HepG2 (cell line): ENCODE data around the gene YJEFN3. TPM values are rescaled to one million over a fixed set of nuclear protein-coding genes. Genes with fewer than 3 reads are reported as not detected.

Experiments
- ATAC-seq: fragments of 200-7000 bp; cut with Tn5 transposase; 3 replicates; pipeline ENCODE4 v1.9.1; 2020; ENCODE audit warnings: mild to moderate bottlenecking, moderate library complexity
- BruUV-seq: library from RNA; stranded (reverse); fragments of 400-500 nt; replicated peaks from 2 replicates; lab custom pipeline; 2021; lab: Mats Ljungman, UMichigan
- CTCF ChIA-PET: fragments of 300-600 bp; formaldehyde crosslinking; extraction: SDS; loops from one replicate; lab custom pipeline; 2021; ENCODE audit warnings: low total read pairs, inconsistent platforms, low intra/inter-chr PET ratio; lab: Yijun Ruan, JAX
- POLR2A ChIA-PET: fragments of 350-600 bp; sonication (Branson Sonifier 250); formaldehyde crosslinking; loops from one replicate; lab custom pipeline; 2020; ENCODE audit warnings: antibody characterized with exemption, inconsistent platforms; lab: Yijun Ruan, JAX
- DNase-seq: peaks from one replicate; pipeline ENCODE4 v3.0.0-alpha.2; 2015; ENCODE audit warnings: low spot score
- FAIRE-seq: peaks from 3 replicates; lab custom pipeline; 2011; peaks lifted over from hg19 to GRCh38; lab: Jason Lieb, UNC
- H2AFZ ChIP-seq: one replicate; pipeline ENCODE4 v1.6.1; 2011; ENCODE audit warnings: low read length, inconsistent platforms
- H3K27ac ChIP-seq: fragments of 300-600 bp; 3 replicates; pipeline ENCODE4 v1.8.0; 2011; ENCODE audit warnings: mixed run types, mild to moderate bottlenecking, mixed read lengths, low read length, inconsistent platforms; ENCODE audit not compliant: insufficient read depth; ENCODE audit errors: extremely low read length
- H3K27me3 ChIP-seq, 2 experiments: fragments of 200-600 bp in 1 of 2; 2 replicates in 1 of 2; 3 replicates in 1 of 2; pipeline versions ENCODE4 v1.6.0 to v1.8.0; 2011; ENCODE audit warnings: low read length in 2 of 2, mild to moderate bottlenecking in 2 of 2, moderate library complexity in 2 of 2, inconsistent platforms in 1 of 2; ENCODE audit not compliant: insufficient read depth in 2 of 2, control insufficient read depth in 1 of 2
- H3K36me3 ChIP-seq, 2 experiments: fragments of 200-600 bp in 1 of 2; replicated peaks in 1 of 2; 2 replicates in 1 of 2; 3 replicates in 1 of 2; pipeline versions ENCODE4 v1.5.1 to v1.8.0; 2011; ENCODE audit warnings: low read length in 2 of 2, inconsistent platforms in 1 of 2; ENCODE audit not compliant: insufficient read depth in 2 of 2, control insufficient read depth in 1 of 2
- H3K4me1 ChIP-seq: 2 replicates; pipeline ENCODE4 v1.5.1; 2012; ENCODE audit warnings: low read length, inconsistent platforms; ENCODE audit not compliant: insufficient read depth
- H3K4me2 ChIP-seq: 2 replicates; pipeline ENCODE4 v1.6.0; 2011; ENCODE audit warnings: low read depth, low read length, inconsistent platforms
- H3K4me3 ChIP-seq, 3 experiments: fragments of 200-600 bp in 1 of 3; sonication (generic), shearing (Covaris generic) in 1 of 3; replicated peaks in 1 of 3; 2 replicates each; pipeline ENCODE4 v1.5.1; 2011 to 2016; ENCODE audit warnings: low read length in 3 of 3, inconsistent platforms in 2 of 3, low read depth in 2 of 3, mild to moderate bottlenecking in 2 of 3, control low read depth in 1 of 3, mixed read lengths in 1 of 3; ENCODE audit not compliant: insufficient read depth in 1 of 3
- H3K79me2 ChIP-seq: one replicate; pipeline ENCODE4 v1.6.1; 2011; ENCODE audit warnings: low read length, inconsistent platforms; ENCODE audit not compliant: insufficient read depth
- H3K9ac ChIP-seq: 2 replicates; pipeline ENCODE4 v1.6.0; 2011; ENCODE audit warnings: mild to moderate bottlenecking, low read depth, low read length, inconsistent platforms; ENCODE audit not compliant: insufficient read depth
- H3K9me3 ChIP-seq: 2 replicates; pipeline ENCODE4 v1.5.1; 2012; ENCODE audit warnings: mild to moderate bottlenecking, low read length
- H4K20me1 ChIP-seq: 2 replicates; pipeline ENCODE4 v1.6.0; 2011; ENCODE audit warnings: inconsistent platforms, mild to moderate bottlenecking, low read length, moderate library complexity; ENCODE audit not compliant: insufficient read depth
- GZF1 ChIP-seq: sonication (generic); formaldehyde crosslinking; IDR thresholded peaks from 2 replicates; pipeline ENCODE4 v1.5.1; 2020; ENCODE audit warnings: mild to moderate bottlenecking, missing genetic modification reagents
- IRF1 ChIP-seq: sonication (generic); formaldehyde crosslinking; IDR thresholded peaks from 2 replicates; pipeline ENCODE4 v1.4.0; 2020; ENCODE audit warnings: low read depth, mild to moderate bottlenecking, missing genetic modification reagents
- NRL ChIP-seq: sonication (generic); formaldehyde crosslinking; IDR thresholded peaks from 2 replicates; pipeline ENCODE4 v1.5.0; 2020; ENCODE audit warnings: missing genetic modification reagents, mild to moderate bottlenecking, moderate library complexity, borderline replicate concordance
- PLRG1 ChIP-seq: fragments of 450-650 bp; conservative IDR thresholded peaks from 2 replicates; pipeline ENCODE4 v1.6.1; 2016
- POLR2AphosphoS2 ChIP-seq: IDR thresholded peaks from 2 replicates; pipeline ENCODE4 v1.6.1; 2011; ENCODE audit warnings: low read depth, low read length, improper control_type of control experiment
- SAFB2 ChIP-seq: sonication (generic); formaldehyde crosslinking; IDR thresholded peaks from 2 replicates; pipeline ENCODE4 v1.5.1; 2020; ENCODE audit warnings: missing genetic modification reagents, low read depth, mild to moderate bottlenecking, borderline replicate concordance
- ZMYM2 ChIP-seq: sonication (generic); formaldehyde crosslinking; IDR thresholded peaks from 2 replicates; pipeline ENCODE4 v1.8.0; 2022; ENCODE audit warnings: mild to moderate bottlenecking, missing genetic modification reagents
- ZNF276 ChIP-seq: sonication (generic); formaldehyde crosslinking; IDR thresholded peaks from 2 replicates; pipeline ENCODE4 v1.4.0; 2020; ENCODE audit warnings: mild to moderate bottlenecking, low read depth, missing genetic modification reagents
- ZNF296 ChIP-seq: sonication (generic); formaldehyde crosslinking; conservative IDR thresholded peaks from 2 replicates; pipeline ENCODE4 v1.5.0; 2020; ENCODE audit warnings: mild to moderate bottlenecking, missing genetic modification reagents
- ZNF557 ChIP-seq: sonication (generic); formaldehyde crosslinking; IDR thresholded peaks from 2 replicates; pipeline ENCODE4 v1.4.0; 2020; ENCODE audit warnings: missing genetic modification reagents
- WGBS: methylation state at CpG from one replicate; pipeline ENCODE4 v1.1.6; 2017; ENCODE audit warnings: low lambda C conversion rate; 5-methylcytosine and 5-hydroxymethylcytosine counted together
- in situ Hi-C: cut with HindIII; loops from 2 replicates; pipeline ENCODE4 v1.10.0; 2017; ENCODE audit warnings: low pct_unique_long_range_greater_than_20kb; ENCODE audit not compliant: extremely low pct_ligation_motif_present
- intact Hi-C: fragments of 100-400 bp; cut with micrococcal nuclease; formaldehyde crosslinking; loops from one replicate; pipeline ENCODE4 v1.10.0; 2022; ENCODE audit not compliant: unreplicated experiment
- polyA plus RNA-seq, 8 experiments: library from polyadenylated mRNA; depleted of rRNA in 3 of 8; stranded (reverse) in 7 of 8; unstranded in 1 of 8; fragments of >200 nt; fragmentation: Illumina TruSeq in 4 of 8; extraction: Trizol in 4 of 8; gene quantifications; 2 replicates each; pipeline versions ENCODE4 v1.2.1 to v1.2.3, GENCODE V29; 2011 to 2016; ENCODE audit warnings: low read depth in 4 of 8, missing spikeins in 1 of 8, mixed read lengths in 1 of 8; ENCODE audit not compliant: insufficient read depth in 1 of 8
- total RNA-seq, 5 experiments: library from RNA; depleted of rRNA; stranded (reverse); fragments of >200 nt; fragmentation: Illumina TruSeq; extraction: Trizol; gene quantifications; 2 replicates each; pipeline ENCODE4 v1.2.3, GENCODE V29; 2016; ENCODE audit warnings: low read depth in 1 of 5
- TF ChIP-seq, protein P1 (sequence below): sonication (generic); formaldehyde crosslinking; IDR thresholded peaks from 2 replicates; pipeline ENCODE4 v1.5.0; 2020; ENCODE audit warnings: missing genetic modification reagents, mild to moderate bottlenecking, borderline replicate concordance
- TF ChIP-seq, protein P2 (sequence below): sonication (generic); formaldehyde crosslinking; IDR thresholded peaks from 2 replicates; pipeline ENCODE4 v1.4.0; 2020; ENCODE audit warnings: missing genetic modification reagents, mild to moderate bottlenecking, borderline replicate concordance
- TF ChIP-seq, protein P3 (sequence below): sonication (generic); formaldehyde crosslinking; IDR thresholded peaks from 2 replicates; pipeline ENCODE4 v1.4.0; 2020; ENCODE audit warnings: missing genetic modification reagents, borderline replicate concordance

The YJEFN3 gene
- total and polyA plus RNA-seq, 2 of the 13 experiments (the other 11 are each of a cell fraction or from before 2014, with no cell fraction given) = 0.89 to 4.0 TPM

DNA sequence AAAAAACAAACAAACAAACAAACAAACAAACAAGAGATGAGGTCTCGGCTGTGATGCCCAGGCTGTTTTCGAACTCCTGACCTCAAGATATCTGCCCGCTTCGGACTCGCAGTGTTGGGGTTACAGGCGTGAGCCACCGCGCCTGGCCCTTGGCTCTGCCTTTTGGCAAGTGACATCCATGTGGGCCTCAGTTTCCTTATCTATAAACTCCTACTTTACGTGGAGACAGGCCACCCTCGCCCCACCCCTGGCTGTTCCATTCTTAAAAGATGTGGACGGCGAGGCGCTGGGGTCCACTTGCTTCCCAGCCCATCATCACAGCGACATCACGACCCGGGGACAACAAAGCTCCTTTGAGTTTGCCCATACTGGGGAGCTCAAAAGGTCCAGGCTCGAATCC, 15.0 kb upstream of the YJEFN3 start:
- Histone ChIP-seq H2AFZ (no peak overlapping the region), H3K4me3 (no peak overlapping the region), H3K4me2 (no peak overlapping the region), H3K27me3 (no peaks in the 10 kb centered on the region; a peak in 1 of 5 replicates), H3K9me3 (no peaks in the 10 kb centered on the region), H4K20me1 (no peaks in the 10 kb centered on the region), H3K36me3 (no peaks in the 10 kb centered on the region), H3K4me1 (peaks cover 17% of the 10 kb centered on the region), H3K27ac (no peak overlapping the region), H3K9ac (no peak overlapping the region), H3K79me2 (peaks cover 17% of the 10 kb centered on the region)
- intact Hi-C loops = no loop called here
- TF ChIP-seq, protein P1, sequence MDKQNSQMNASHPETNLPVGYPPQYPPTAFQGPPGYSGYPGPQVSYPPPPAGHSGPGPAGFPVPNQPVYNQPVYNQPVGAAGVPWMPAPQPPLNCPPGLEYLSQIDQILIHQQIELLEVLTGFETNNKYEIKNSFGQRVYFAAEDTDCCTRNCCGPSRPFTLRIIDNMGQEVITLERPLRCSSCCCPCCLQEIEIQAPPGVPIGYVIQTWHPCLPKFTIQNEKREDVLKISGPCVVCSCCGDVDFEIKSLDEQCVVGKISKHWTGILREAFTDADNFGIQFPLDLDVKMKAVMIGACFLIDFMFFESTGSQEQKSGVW (CRISPR knock-in tag) = no peak
- TF ChIP-seq ZNF296 (CRISPR knock-in tag) (no peak), GZF1 (CRISPR knock-in tag) (no peak), POLR2AphosphoS2 (no peak), ZMYM2 (no peak), ZNF557 (CRISPR knock-in tag) (no peak), IRF1 (CRISPR knock-in tag) (no peak), SAFB2 (CRISPR knock-in tag) (no peak), NRL (CRISPR knock-in tag) (no peak), PLRG1 (no peak), ZNF276 (CRISPR knock-in tag) (no peak)
- TF ChIP-seq, protein P2, sequence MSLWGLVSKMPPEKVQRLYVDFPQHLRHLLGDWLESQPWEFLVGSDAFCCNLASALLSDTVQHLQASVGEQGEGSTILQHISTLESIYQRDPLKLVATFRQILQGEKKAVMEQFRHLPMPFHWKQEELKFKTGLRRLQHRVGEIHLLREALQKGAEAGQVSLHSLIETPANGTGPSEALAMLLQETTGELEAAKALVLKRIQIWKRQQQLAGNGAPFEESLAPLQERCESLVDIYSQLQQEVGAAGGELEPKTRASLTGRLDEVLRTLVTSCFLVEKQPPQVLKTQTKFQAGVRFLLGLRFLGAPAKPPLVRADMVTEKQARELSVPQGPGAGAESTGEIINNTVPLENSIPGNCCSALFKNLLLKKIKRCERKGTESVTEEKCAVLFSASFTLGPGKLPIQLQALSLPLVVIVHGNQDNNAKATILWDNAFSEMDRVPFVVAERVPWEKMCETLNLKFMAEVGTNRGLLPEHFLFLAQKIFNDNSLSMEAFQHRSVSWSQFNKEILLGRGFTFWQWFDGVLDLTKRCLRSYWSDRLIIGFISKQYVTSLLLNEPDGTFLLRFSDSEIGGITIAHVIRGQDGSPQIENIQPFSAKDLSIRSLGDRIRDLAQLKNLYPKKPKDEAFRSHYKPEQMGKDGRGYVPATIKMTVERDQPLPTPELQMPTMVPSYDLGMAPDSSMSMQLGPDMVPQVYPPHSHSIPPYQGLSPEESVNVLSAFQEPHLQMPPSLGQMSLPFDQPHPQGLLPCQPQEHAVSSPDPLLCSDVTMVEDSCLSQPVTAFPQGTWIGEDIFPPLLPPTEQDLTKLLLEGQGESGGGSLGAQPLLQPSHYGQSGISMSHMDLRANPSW (CRISPR knock-in tag) = no peak
- TF ChIP-seq, protein P3, sequence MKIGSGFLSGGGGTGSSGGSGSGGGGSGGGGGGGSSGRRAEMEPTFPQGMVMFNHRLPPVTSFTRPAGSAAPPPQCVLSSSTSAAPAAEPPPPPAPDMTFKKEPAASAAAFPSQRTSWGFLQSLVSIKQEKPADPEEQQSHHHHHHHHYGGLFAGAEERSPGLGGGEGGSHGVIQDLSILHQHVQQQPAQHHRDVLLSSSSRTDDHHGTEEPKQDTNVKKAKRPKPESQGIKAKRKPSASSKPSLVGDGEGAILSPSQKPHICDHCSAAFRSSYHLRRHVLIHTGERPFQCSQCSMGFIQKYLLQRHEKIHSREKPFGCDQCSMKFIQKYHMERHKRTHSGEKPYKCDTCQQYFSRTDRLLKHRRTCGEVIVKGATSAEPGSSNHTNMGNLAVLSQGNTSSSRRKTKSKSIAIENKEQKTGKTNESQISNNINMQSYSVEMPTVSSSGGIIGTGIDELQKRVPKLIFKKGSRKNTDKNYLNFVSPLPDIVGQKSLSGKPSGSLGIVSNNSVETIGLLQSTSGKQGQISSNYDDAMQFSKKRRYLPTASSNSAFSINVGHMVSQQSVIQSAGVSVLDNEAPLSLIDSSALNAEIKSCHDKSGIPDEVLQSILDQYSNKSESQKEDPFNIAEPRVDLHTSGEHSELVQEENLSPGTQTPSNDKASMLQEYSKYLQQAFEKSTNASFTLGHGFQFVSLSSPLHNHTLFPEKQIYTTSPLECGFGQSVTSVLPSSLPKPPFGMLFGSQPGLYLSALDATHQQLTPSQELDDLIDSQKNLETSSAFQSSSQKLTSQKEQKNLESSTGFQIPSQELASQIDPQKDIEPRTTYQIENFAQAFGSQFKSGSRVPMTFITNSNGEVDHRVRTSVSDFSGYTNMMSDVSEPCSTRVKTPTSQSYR (CRISPR knock-in tag) = no peak
- FAIRE-seq (no peak), ATAC-seq (no peak), DNase-seq (no peak)
- POLR2A ChIA-PET = no interaction called here
- 97% methylated on average over 17 of the region's 17 CpGs for WGBS
- in situ Hi-C loops = no loop called here
- CTCF ChIA-PET = no interaction called here
- no TSS peak for BruUV-seq
